ENCODE data around the gene CELF4.

Gene CELF4

GRCh38 chr18:37546651-37547050 is 18.9 kb downstream of the CELF4 start:
- DNase-seq (ENCODE audit: low read depth) = no peak

GRCh38 chr18:37546272-37546537 is 19.4 kb downstream of the CELF4 start:
- DNase-seq (ENCODE audit: low read depth) = no peak

GRCh38 chr18:37545461-37546271 is 19.9 kb downstream of the CELF4 start:
- no peak for DNase-seq (ENCODE audit: low read depth)

- DNase-seq (ENCODE audit: low read depth) = no peak
Observed at GRCh38 chr18:37544713-37545112, 20.9 kb downstream of the CELF4 start.

- no peak for DNase-seq (ENCODE audit: low read depth)
Observed at GRCh38 chr18:37544217-37544616, 21.4 kb downstream of the CELF4 start.

GRCh38 chr18:37543321-37543720 is 22.3 kb downstream of the CELF4 start:
- no peak for DNase-seq (ENCODE audit: low read depth)

GRCh38 chr18:37541517-37541916 is 24.1 kb downstream of the CELF4 start:
- DNase-seq (ENCODE audit: low read depth) = no peak

- no peak for DNase-seq (ENCODE audit: low read depth)
Observed at GRCh38 chr18:37540424-37541138, 25.0 kb downstream of the CELF4 start.

GRCh38 chr18:37539236-37539635 is 26.4 kb downstream of the CELF4 start:
- DNase-seq (ENCODE audit: low read depth) = no peak

GRCh38 chr18:37538526-37539205 is 26.9 kb downstream of the CELF4 start:
- no peak for DNase-seq (ENCODE audit: low read depth)

GRCh38 chr18:37537868-37538525 is 27.6 kb downstream of the CELF4 start:
- peak; percentile 51 for DNase-seq (ENCODE audit: low read depth)

- no peak for DNase-seq (ENCODE audit: low read depth)
Observed at GRCh38 chr18:37536656-37537055, 28.9 kb downstream of the CELF4 start.

GRCh38 chr18:37535968-37536367 is 29.6 kb downstream of the CELF4 start:
- DNase-seq (ENCODE audit: low read depth) = no peak

GRCh38 chr18:37534627-37535026 is 31.0 kb downstream of the CELF4 start:
- DNase-seq (ENCODE audit: low read depth) = no peak

GRCh38 chr18:37533647-37534584 is 31.7 kb downstream of the CELF4 start:
- no peak for DNase-seq (ENCODE audit: low read depth)

- no peak for DNase-seq (ENCODE audit: low read depth)
Observed at GRCh38 chr18:37532917-37533316, 32.7 kb downstream of the CELF4 start.

GRCh38 chr18:37529863-37530262 is 35.7 kb downstream of the CELF4 start:
- DNase-seq (ENCODE audit: low read depth) = no peak

- DNase-seq (ENCODE audit: low read depth) = no peak
Observed at GRCh38 chr18:37529296-37529695, 36.3 kb downstream of the CELF4 start.

GRCh38 chr18:37527395-37527794 is 38.2 kb downstream of the CELF4 start:
- no peak for DNase-seq (ENCODE audit: low read depth)

GRCh38 chr18:37525262-37525585 is 40.4 kb downstream of the CELF4 start:
- no peak for DNase-seq (ENCODE audit: low read depth)

GRCh38 chr18:37524498-37525261 is 40.9 kb downstream of the CELF4 start:
- DNase-seq (ENCODE audit: low read depth) = no peak
